Panc1 (cell line): ENCODE measurements around the gene LIMA1. TPM values are rescaled to one million over a fixed set of nuclear protein-coding genes. Genes with fewer than 3 reads are reported as not detected.

Experiments used
- ATAC-seq: fragments of 200-7000 bp; cut with Tn5 transposase; 2 replicates; pipeline ENCODE4 v1.9.1; 2020; ENCODE audit warnings: mild to moderate bottlenecking, moderate library complexity
- BruUV-seq: library from RNA; stranded (reverse); fragments of 400-500 nt; replicated peaks from 2 replicates; lab custom pipeline; 2021; lab: Mats Ljungman, UMichigan
- CTCF ChIA-PET: fragments of 300-600 bp; sonication (Branson Sonifier 250); formaldehyde crosslinking; loops from one replicate; lab custom pipeline; 2022; ENCODE audit warnings: antibody characterized with exemption; lab: Charles Lee
- POLR2A ChIA-PET: fragments of 300-600 bp; sonication (Branson Sonifier 250); formaldehyde crosslinking; loops from one replicate; lab custom pipeline; 2022; ENCODE audit warnings: antibody characterized with exemption; lab: Charles Lee
- DNase-seq: peaks from one replicate; pipeline ENCODE4 v3.0.0-alpha.2; 2010; ENCODE audit warnings: low read depth, low spot score
- H3K27ac ChIP-seq: 2 replicates; pipeline ENCODE4 v1.5.1; 2011; ENCODE audit warnings: mild to moderate bottlenecking, low read length, inconsistent platforms
- H3K27me3 ChIP-seq: fragments of 200-500 bp; sonication (Bioruptor generic); 2 replicates; pipeline ENCODE4 v1.6.0; 2014; ENCODE audit warnings: low read length, inconsistent platforms; ENCODE audit not compliant: control insufficient read depth, insufficient read depth
- H3K36me3 ChIP-seq: fragments of 200-500 bp; sonication (Bioruptor generic); 2 replicates; pipeline ENCODE4 v1.5.1; 2014; ENCODE audit warnings: inconsistent platforms, mild to moderate bottlenecking, low read length, moderate library complexity; ENCODE audit not compliant: control insufficient read depth, insufficient read depth
- H3K4me1 ChIP-seq: 2 replicates; pipeline ENCODE4 v1.5.1; 2011; ENCODE audit warnings: inconsistent platforms, mild to moderate bottlenecking, low read length, moderate library complexity; ENCODE audit not compliant: control insufficient read depth, insufficient read depth
- H3K4me3 ChIP-seq, 2 experiments: 2 replicates each; pipeline ENCODE4 v1.5.1; 2011 to 2012; ENCODE audit warnings: low read depth in 2 of 2, low read length in 2 of 2, mild to moderate bottlenecking in 2 of 2, inconsistent platforms in 1 of 2, moderate library complexity in 1 of 2
- H3K9me3 ChIP-seq: fragments of 200-500 bp; sonication (Bioruptor generic); 2 replicates; pipeline ENCODE4 v1.5.1; 2014; ENCODE audit warnings: low read depth, mild to moderate bottlenecking, inconsistent platforms, low read length, moderate library complexity; ENCODE audit not compliant: control insufficient read depth, insufficient read depth
- POLR2AphosphoS5 ChIP-seq: IDR thresholded peaks from 2 replicates; pipeline ENCODE4 v1.6.1; 2012; ENCODE audit warnings: mild to moderate bottlenecking, low read depth, low read length, moderate library complexity
- SIN3A ChIP-seq: IDR thresholded peaks from 2 replicates; pipeline ENCODE4 v1.6.1; 2012; ENCODE audit warnings: low read depth, mild to moderate bottlenecking, low read length, moderate library complexity, borderline replicate concordance; ENCODE audit not compliant: insufficient read depth
- TCF7L2 ChIP-seq: IDR thresholded peaks from 2 replicates; pipeline ENCODE4 v1.6.1; 2011; ENCODE audit warnings: mild to moderate bottlenecking, low read depth, low read length, inconsistent platforms
- in situ Hi-C: cut with HindIII; loops from 2 replicates; pipeline ENCODE4 v1.10.0; 2016; ENCODE audit warnings: low sequenced_read_pairs, low pct_unique_long_range_greater_than_20kb
- intact Hi-C: fragments of 100-400 bp; cut with micrococcal nuclease; formaldehyde crosslinking; loops from one replicate; pipeline ENCODE4 v1.10.0; 2022; ENCODE audit not compliant: unreplicated experiment
- total RNA-seq: library from RNA; stranded (reverse); gene quantifications from one replicate; pipeline ENCODE4 v1.2.1, GENCODE V29; 2021; ENCODE audit not compliant: unreplicated experiment
- TF ChIP-seq, protein P1 (sequence below): fragments of 450-650 bp; IDR thresholded peaks from 2 replicates; pipeline ENCODE4 v1.5.1; 2017; ENCODE audit warnings: mild to moderate bottlenecking
- TF ChIP-seq, protein P2 (sequence below), 2 experiments: IDR thresholded peaks; 2 replicates each; pipeline ENCODE4 v1.6.1; 2011 to 2012; ENCODE audit warnings: low read depth in 2 of 2, control low read depth in 1 of 2, low read length in 1 of 2, mild to moderate bottlenecking in 1 of 2, moderate library complexity in 1 of 2; ENCODE audit not compliant: insufficient read depth in 1 of 2

Gene LIMA1
- total RNA-seq, 1 experiment from 2014 or later = 155 TPM

DNA sequence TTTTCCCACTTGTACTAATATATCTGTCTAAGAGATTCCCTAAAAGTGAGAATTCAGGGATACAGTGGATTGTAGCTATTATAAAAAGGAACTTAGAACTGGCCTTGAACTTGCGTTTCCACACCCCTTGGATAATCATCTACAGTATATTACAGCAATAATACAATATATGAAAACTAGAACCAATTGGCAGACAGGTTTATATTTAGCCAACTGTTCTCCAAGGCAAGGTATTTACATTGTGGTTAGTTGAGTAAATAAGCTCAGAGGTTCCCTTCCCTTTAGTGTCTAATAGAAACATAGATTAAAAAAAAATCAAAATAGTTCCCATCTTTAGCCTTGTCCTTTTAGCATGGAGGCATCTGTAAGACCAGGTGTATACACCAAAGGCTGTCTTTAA is 42.1 kb downstream of the LIMA1 start:
- intact Hi-C loops (no loop called here), in situ Hi-C loops (no loop called here)
- no TSS peak for BruUV-seq
- Histone ChIP-seq H3K4me1 (peaks cover 37% of the 10 kb centered on the region), H3K27ac (peak overlapping the region; percentile 81), H3K4me3 (no peak overlapping the region), H3K9me3 (no peaks in the 10 kb centered on the region), H3K27me3 (no peaks in the 10 kb centered on the region), H3K36me3 (no peaks in the 10 kb centered on the region)
- ChIA-PET POLR2A (no interaction called here), CTCF (interaction anchor here (0.6 kb wide), 1 partner anchor 19 kb away, joined by 8 read pairs; no protein-coding TSS in a partner anchor)
- DNase-seq (no peak), ATAC-seq (peak; percentile 75)
- TF ChIP-seq, protein P1, sequence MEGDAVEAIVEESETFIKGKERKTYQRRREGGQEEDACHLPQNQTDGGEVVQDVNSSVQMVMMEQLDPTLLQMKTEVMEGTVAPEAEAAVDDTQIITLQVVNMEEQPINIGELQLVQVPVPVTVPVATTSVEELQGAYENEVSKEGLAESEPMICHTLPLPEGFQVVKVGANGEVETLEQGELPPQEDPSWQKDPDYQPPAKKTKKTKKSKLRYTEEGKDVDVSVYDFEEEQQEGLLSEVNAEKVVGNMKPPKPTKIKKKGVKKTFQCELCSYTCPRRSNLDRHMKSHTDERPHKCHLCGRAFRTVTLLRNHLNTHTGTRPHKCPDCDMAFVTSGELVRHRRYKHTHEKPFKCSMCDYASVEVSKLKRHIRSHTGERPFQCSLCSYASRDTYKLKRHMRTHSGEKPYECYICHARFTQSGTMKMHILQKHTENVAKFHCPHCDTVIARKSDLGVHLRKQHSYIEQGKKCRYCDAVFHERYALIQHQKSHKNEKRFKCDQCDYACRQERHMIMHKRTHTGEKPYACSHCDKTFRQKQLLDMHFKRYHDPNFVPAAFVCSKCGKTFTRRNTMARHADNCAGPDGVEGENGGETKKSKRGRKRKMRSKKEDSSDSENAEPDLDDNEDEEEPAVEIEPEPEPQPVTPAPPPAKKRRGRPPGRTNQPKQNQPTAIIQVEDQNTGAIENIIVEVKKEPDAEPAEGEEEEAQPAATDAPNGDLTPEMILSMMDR = no peak
- TF ChIP-seq, protein P2, sequence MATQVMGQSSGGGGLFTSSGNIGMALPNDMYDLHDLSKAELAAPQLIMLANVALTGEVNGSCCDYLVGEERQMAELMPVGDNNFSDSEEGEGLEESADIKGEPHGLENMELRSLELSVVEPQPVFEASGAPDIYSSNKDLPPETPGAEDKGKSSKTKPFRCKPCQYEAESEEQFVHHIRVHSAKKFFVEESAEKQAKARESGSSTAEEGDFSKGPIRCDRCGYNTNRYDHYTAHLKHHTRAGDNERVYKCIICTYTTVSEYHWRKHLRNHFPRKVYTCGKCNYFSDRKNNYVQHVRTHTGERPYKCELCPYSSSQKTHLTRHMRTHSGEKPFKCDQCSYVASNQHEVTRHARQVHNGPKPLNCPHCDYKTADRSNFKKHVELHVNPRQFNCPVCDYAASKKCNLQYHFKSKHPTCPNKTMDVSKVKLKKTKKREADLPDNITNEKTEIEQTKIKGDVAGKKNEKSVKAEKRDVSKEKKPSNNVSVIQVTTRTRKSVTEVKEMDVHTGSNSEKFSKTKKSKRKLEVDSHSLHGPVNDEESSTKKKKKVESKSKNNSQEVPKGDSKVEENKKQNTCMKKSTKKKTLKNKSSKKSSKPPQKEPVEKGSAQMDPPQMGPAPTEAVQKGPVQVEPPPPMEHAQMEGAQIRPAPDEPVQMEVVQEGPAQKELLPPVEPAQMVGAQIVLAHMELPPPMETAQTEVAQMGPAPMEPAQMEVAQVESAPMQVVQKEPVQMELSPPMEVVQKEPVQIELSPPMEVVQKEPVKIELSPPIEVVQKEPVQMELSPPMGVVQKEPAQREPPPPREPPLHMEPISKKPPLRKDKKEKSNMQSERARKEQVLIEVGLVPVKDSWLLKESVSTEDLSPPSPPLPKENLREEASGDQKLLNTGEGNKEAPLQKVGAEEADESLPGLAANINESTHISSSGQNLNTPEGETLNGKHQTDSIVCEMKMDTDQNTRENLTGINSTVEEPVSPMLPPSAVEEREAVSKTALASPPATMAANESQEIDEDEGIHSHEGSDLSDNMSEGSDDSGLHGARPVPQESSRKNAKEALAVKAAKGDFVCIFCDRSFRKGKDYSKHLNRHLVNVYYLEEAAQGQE (IDR thresholded peaks at IDR 0.05; ENCODE audit: insufficient read depth in 1 of 2, low read depth in 2 of 2, low read length in 1 of 2) = no peak
- TF ChIP-seq POLR2AphosphoS5 (peak; percentile 56; the same call in 1 of the 2 replicates), TCF7L2 (peak; percentile 66; the same call in 1 of the 2 replicates)

DNA sequence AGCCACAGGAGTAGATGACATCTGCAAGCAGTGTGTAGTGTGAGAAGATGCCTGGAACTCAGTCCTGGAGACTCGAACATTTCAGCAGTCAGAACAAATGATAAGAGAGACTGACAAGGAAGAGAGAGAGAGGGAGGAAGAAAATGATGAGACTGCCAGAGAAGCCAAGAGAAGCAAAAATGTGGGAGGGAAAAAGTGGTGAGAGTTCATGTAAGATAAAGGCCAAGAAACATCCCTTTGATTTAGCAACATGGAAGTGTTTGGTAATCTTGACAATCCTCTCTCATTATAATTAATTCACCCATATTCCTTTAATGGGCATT is 42.6 kb downstream of the LIMA1 start:
- no peak for ATAC-seq
- Histone ChIP-seq H3K27ac (peak overlapping the region; percentile 81), H3K4me3 (no peak overlapping the region), H3K36me3 (no peaks in the 10 kb centered on the region), H3K4me1 (peaks cover 36% of the 10 kb centered on the region), H3K9me3 (no peaks in the 10 kb centered on the region), H3K27me3 (no peaks in the 10 kb centered on the region)
- CTCF ChIA-PET = no interaction called here
- intact Hi-C loops = no loop called here
- no TSS peak for BruUV-seq
- in situ Hi-C loops = no loop called here
- no peak for TF ChIP-seq TCF7L2
- TF ChIP-seq SIN3A = no peak
- TF ChIP-seq POLR2AphosphoS5 = no peak
- TF ChIP-seq, protein P2 (IDR thresholded peaks at IDR 0.05; ENCODE audit: insufficient read depth in 1 of 2, low read depth in 2 of 2, low read length in 1 of 2) = no peak
- TF ChIP-seq, protein P1 = no peak
- DNase-seq = no peak
- POLR2A ChIA-PET = no interaction called here
